RCC 7860 (cell line): ENCODE measurements around the gene MRTFA.
"Not testable (repeated sequence)": the region's sequence is repeated elsewhere in the genome, so short reads cannot be mapped to it uniquely, and the experiment has no call there.

Experiments
- DNase-seq: peaks from one replicate; pipeline ENCODE4 v3.0.0-alpha.2; 2015; ENCODE audit warnings: low spot score
- FAIRE-seq: peaks from 2 replicates; lab custom pipeline; 2012; peaks lifted over from hg19 to GRCh38; lab: Jason Lieb, UNC

Gene MRTFA

DNA sequence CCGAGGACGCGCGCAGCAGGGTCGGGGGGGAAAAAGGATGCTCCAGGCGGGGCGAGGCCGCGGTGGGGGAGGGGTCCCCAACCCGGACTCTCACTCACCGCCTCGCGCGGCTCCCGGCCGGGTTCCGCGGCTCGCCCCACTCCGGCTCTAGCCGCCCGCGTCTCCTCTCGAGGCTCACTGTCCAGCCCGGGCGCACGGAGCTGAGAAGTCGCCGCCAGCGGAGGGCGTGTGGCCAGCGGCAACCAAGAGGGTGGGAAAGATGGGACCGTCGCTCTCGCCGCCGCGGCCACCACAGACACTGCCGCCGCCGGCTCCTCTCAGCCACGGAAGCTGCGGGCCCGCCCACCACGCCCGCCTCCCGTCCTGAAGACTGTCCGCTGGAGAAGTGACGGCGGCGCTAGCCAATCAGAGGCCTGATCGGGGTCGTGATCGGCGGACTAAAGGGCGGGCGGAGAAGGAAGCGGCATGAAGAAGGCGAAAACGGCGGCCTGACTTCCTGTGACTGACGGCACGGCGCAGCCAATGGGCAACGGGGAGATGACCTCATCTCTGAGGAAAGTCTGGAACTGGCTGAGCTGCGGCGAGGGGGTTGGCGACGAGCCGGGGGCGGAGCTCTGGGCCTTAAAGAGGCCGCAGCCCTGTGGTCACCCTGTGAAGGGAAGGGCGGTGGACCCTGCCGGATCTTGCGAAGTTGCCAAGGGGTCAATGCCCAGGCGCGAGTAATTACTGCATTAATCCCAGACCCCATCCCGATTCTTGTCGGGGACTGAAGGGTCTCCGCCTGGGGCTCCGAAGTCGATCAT, at the start of gene MRTFA:
Gene MRTFA (minus strand): TSS at position 340 of the 803 bp plus-strand sequence.
- DNase-seq (peak; percentile 99), FAIRE-seq (peak; percentile 89)

DNA sequence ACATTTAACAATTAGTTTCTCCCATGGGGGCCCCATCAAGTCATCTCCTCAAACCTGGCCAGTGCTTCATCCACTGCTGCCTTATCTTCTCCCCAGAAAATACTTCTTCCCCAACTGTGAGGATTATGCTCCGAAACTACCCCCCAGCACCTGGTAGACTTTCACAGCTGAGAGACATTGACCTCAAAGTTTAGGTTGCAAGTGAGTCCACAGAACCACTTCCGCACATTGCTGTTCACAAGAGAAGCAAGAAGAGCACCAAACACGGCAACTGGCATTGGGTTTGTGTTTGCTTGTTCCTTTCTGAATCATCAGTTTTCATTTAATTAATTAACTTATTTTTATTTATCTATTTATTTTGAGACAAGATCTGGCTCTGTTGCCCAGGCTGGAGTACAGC, 48.9 kb upstream of the MRTFA start:
- DNase-seq, result no peak
- FAIRE-seq, result no peak

DNA sequence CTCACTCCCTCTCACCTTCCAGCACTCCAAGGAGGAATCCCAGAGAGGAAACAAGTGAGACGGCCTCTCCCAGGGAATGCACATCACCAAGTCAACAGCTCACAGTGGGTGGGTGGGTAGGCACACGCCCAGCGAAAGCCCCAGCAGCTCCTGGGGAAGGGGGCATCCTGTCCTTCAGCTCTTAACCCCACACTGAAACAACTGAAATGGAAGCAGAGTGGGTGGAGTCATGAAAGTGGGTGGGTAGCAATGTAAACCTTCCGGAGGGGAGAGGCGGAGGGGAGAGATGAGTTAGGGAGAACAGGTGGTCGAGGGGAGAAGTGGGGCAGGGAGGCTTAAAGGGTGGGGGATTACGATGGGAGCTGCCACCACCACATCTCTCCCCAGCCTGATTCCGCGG, 48.2 kb upstream of the MRTFA start:
- DNase-seq (no peak), FAIRE-seq (no peak)

DNA sequence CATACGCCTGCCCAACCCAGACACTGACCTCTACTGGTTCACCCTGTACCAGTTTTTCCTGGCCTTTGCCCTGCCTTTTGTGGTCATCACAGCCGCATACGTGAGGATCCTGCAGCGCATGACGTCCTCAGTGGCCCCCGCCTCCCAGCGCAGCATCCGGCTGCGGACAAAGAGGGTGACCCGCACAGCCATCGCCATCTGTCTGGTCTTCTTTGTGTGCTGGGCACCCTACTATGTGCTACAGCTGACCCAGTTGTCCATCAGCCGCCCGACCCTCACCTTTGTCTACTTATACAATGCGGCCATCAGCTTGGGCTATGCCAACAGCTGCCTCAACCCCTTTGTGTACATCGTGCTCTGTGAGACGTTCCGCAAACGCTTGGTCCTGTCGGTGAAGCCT, 44.9 kb upstream of the MRTFA start:
- FAIRE-seq (no peak), DNase-seq (no peak)

DNA sequence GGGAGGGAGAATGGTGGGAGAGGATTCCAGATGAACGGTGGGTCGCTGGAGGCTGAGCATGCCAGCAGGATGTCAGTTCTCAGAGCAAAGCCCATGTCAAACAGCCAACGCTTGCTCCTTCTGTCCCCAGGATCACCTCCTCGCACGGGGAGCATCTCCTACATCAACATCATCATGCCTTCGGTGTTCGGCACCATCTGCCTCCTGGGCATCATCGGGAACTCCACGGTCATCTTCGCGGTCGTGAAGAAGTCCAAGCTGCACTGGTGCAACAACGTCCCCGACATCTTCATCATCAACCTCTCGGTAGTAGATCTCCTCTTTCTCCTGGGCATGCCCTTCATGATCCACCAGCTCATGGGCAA, 44.3 kb upstream of the MRTFA start:
- no peak for DNase-seq
- no peak for FAIRE-seq

DNA sequence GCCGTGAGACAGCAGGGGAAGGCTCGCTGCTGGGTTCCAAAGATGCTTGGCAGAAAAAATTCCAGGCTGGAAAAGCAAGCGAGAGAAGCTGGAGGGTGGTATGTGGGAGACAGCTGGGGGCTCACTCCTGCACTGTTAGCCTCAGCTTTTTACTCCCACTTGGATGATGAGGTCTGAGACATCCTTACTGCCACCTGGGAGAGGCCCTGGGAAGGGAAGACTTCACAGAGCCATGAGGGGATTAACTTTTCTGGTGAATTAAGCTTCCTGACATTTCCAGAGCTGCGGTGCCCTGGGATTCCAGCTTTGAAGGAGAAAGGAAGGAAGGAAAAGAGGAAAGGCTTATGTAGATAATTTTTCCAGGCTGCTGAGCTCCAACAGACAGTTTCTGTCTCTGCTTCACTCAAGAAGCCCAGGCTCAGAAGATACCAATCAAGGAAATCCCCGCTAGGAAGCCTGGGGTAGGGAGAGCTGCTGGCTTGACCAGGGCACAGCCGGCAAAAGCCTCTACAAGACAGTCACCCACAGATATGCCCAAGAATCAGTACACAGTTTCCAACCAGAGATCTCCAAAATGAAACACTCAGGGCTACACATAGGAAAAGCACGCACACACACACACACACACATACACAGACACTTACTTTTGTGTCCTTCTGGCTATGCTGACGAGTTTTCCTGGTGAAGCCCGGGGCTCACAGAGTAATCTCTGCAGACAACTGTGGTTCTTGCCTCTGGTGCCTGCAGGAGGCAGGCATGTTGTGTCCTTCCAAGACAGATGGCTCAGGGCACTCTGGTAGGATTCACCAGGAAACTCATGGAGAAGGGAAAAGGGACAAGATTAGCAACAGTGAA, 43.7 kb upstream of the MRTFA start:
- FAIRE-seq, result no peak
- DNase-seq, result no peak

DNA sequence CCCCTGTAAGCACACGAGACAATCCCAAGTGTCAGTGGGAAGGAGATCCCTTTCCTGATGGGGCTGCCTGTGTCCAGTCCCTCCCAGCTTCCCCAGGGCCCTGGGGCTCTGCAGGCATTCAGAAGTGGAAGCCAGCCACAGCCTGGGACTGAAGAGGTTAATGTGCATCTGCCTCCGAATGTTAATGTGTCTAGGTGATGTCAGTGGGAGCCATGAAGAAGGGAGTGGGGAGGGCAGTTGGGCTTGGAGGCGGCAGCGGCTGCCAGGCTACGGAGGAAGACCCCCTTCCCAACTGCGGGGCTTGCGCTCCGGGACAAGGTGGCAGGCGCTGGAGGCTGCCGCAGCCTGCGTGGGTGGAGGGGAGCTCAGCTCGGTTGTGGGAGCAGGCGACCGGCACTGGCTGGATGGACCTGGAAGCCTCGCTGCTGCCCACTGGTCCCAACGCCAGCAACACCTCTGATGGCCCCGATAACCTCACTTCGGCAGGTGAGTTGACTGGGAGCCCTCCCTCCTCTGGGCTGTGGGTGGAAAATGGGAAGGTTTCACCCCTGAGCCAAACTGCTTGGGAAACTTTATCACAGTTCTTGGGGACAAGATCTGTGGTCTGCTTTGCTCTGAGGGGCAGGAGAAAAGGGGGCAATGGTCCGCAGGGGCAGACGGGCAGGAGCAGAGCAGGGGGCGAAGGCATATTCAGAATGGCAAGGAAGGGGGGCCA, 42.9 kb upstream of the MRTFA start, which contains the start of gene MCHR1:
Gene MCHR1 (plus strand): TSS at position 236 of the 715 bp plus-strand sequence. CDS start 169 bp downstream, at position 405.
- no peak for DNase-seq
- no peak for FAIRE-seq

DNA sequence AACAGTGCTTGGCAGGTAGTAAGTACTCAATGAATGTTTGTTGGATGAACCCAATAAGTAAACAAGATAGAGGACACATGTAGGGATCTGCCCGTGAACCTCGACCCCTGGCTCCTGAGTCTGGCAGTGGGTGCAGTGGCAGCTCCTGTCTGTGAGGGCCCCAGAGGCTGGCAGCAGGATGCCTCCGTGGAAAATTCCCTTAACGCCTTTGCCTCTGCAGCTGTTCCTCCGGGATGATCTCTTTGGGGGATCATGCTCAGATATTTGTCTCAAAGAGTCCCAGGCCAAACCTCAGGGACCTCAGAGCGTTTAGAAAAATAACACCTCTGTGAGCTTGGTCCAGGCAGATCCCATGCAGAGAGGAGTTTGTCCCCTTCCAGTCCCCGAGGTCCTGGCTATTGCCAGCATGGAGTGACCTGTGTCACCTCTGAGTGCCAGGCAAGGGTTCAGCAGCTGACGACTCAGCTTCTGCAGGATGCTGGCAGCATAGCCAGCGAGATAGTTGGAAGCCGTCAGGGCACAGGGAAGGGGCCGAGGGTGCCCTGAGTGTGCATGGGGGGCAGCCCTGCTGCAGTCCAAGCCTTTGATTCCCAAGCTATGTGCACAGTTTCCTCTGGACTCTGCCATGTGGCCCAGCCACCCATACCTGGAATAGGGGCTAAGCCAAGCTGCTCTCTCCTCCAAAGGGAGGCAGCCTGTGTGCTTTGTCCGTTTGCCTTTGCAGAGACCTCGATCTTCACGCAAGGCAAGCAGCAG, 42.2 kb upstream of the MRTFA start:
- DNase-seq, result no peak
- no peak for FAIRE-seq

DNA sequence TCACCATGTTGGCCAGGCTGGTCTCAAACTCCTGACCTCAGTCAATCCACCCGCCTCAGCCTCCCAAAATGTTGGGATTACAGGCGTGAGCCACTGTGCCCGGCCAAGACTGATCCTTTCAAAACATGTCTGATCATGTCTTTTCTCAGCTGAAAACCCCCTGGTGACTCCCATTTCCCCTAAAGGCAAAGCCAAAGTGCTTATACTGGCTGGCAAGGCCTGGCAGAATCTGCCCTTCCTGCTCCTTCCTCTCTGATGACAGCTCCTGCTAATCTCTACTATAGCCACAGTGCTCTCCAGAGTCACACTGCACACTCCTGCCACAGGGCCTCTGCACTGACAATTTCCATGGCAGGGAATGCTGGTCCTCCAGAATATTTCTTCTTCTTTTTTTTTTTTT, 40.1 kb upstream of the MRTFA start:
- FAIRE-seq, result no peak
- no peak for DNase-seq

DNA sequence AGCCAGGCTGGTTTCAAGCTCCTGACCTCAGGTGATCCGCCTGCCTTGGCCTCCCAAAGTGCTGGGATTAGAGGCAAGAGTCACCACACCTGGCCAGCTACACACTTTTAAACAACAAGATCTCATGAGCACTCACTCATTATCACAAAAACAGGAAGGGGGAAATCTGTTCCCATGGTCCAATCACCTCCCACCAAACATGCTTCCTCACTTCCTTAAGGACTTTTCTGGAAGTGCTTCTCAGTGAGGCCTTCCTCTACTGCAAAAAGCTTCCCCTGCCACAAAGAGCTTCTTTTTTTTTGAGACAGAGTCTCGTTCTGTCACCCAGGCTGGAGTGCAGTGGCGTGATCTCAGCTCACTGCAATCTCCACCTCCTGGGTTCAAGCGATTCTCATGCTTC, 39.6 kb upstream of the MRTFA start:
- not testable (repeated sequence) for FAIRE-seq, DNase-seq

DNA sequence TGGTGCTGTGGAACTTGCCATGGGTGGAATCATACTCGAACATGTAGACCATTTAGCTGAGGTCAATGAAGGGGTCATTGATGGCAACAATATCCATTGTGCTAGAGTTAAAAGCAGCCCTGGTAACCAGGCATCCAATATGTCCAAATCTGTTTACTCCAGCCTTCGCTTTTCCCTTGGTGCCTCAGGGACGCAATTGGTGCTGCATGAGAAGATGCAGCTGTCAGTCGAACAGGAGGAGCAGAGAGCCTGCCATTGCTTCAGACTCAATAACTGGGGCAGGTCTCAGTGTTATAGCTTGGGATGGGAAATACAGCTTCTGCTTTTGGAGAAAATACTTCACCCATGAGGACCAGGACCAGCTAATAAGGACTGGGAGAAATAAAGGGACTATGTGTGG, 37.8 kb upstream of the MRTFA start:
- DNase-seq (no peak), FAIRE-seq (no peak)

DNA sequence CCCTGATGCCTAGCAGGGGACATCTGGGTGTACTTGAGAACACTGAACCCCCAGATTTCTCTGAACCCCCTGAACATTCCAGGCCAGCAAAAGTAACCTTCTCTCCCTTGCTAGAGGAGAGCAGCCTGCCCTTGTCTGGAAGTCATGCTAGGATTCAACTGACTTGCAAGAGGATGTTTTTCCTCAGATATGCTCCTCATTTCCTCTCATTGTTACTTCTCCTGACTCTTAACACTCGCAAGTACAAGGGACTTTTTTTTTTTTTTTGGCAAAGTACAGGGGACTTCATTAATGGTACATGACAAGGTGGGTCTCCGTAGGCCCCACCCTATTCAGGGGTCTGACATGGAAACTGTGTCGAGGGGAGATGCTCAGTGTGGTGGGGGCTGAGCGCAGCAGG, 36.5 kb upstream of the MRTFA start:
- DNase-seq (no peak), FAIRE-seq (no peak)

DNA sequence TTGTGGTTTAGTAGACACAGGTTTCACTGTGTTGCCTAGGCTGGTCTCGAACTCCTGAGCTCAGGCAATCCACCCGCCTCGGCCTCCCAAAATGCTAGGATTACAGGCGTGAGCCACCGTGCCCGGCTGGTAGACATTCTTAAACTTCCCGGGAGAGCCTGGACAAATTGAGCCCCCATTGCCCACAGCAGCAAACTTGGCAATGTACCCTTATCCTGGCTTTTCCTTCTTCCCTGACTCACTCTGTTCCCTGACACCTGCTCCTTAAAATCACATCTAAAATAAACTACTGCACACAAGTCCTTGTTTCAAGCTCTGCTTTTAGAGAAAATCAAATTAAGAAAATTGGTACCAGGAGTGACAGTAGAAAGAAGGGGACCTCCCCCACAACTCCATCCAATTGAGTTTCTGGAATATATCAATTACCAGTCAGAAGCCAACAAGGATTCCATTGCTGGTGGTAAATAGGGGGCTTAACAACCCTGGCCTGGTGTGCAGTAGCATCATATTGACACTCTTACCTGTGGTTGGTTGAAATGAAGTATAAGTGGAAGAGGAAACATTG, 35.4 kb upstream of the MRTFA start:
- FAIRE-seq (no peak), DNase-seq (no peak)

DNA sequence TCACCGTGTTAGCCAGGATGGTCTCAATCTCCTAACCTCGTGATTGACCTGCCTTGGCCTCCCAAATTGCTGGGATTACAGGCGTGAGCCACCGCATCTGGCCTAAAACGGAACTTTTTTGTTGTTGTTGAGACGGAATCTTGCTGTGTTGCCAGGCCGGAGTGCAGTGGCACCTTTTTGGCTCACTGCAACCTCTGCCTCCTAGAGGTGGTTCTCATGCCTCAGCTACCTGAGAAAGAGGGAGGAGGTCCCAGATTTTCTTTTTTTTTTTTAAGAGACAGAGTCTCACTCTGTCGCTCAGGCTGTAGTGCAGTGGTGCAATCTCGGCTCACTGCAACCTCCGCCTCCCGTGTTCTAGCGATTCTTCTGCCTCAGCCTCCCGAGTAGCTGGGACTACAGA, 34.9 kb upstream of the MRTFA start:
- DNase-seq (no peak), FAIRE-seq (no peak)

DNA sequence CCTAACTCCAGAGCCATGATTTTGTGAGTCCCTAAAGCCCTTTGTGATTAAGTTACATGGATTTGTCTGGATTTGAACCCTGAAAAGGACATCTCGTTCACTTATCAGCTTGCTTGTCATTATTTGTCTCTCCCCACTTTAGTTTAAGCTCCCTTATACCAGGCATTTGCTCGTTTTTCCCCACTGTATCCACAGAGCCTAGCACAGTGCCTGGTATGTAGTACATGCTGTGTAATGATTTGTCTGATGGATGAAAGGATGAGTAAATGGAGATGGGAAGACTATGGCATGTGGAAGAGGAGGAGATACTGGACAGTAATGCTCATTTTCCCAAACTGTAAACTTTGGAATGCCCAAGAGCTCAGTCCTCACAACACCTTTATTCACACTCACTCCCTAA, 33.5 kb upstream of the MRTFA start:
- DNase-seq, result no peak
- no peak for FAIRE-seq

DNA sequence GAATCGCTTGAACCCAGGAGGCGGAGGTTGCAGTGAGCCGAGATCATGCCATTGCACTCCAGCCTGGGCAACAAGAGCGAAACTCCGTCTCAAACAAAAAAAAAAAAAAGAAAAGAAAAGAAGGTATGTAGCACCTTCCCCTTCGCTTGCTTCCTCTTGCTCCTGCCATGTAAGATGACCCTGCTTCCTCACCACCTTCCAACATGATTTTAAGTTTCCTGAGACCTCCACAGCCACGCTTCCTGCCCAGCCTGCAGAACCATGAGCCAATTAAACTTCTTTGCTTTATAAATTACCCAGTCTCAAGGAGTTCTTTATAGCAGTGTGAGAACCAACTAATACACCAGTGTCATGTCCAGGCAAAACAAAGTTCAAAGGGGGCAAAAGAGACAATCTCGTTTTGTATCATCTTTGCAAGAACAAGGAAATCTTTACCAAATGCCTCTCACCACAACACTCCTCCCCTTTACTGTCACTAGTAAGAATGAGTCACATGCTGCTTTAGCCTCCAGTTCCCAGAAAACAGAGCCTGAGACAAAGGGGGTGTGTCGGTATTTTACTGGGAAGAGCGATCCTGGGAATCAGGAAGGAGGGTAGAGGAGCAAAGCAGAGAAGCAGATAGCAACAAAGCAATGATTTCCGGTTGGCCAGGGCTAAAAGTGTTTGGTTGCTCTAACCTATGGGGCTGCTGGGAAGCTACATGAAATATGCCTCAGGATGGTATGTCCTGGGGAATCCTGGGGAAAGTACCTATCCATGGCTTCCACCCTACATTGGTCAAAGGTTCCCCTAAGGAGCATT, 32.3 kb upstream of the MRTFA start:
- FAIRE-seq, result peak; percentile 85
- DNase-seq, result peak; percentile 69

DNA sequence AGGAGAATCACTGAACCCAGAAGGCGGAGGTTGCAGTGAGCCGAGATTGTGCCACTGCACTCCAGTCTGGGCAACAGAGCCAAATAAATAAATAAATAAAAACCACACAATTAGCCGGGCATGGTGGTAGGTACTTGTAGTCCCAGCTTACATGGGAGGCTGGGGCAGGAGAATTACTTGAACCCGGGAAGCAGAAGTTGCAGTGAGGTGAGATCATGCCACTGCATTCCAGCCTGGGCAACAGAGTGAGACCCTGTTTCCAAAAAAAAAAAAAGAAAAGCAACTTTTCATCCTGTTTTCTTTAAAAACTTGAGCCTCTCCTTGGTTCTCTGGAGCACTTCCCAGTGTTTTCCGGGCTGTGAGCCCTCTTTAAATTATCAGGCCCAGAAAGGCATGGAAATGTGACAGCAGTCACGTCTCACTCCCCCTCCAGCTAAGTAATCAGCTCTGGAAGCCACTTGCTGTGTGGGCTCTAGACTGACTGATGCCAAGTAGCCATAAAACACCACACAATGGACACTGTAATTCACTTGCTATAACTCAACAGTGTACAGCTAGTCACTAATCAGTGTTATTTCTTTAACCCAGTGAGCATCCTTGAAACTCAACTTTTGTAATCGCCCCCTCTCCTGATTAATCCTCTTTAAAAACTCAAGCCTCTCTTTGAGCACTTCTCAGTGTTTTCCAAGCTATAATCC, 29.8 kb upstream of the MRTFA start:
- FAIRE-seq (no peak), DNase-seq (no peak)

DNA sequence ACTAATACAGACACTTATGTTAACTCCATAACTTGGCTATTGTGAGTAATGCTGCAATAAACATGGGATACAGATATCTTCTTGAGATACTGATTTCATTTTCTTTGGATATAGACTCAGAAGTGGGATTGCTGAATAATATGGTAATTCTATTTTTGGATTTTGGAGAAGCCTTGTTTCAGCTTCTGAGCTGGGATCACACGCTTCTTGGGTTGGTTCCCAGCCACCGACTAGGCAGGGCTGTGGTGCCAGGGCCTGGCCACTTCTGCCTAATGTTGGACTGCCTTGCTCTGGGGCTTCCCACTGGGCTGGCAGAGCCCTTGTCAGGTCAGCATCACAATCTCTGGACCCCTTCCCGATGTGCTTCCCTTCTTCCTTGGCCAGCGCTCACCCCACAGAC, 28.8 kb upstream of the MRTFA start:
- FAIRE-seq, result no peak
- no peak for DNase-seq

DNA sequence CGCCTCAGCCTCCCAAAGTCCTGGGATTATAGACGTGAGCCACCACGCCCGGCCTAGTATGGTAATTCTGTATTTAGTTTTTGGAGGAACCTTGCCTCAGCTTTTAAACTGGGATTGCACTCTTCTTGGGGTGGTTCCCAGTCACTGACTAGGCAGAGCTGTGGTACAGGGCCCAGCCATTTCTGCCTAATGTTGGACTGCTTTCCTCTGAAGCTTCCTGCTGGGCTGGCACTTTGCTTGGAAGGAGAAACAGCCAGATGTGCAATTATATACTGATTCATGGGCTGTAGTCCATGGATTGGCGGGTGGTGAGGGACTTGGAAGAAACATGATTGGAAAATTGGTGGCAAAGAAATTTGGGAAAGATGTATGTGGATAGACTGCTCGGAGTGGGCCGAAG, 25.2 kb upstream of the MRTFA start:
- FAIRE-seq (no peak), DNase-seq (no peak)
